ENCODE measurements around the gene JMJD8.

JMJD8 gene

DNA sequence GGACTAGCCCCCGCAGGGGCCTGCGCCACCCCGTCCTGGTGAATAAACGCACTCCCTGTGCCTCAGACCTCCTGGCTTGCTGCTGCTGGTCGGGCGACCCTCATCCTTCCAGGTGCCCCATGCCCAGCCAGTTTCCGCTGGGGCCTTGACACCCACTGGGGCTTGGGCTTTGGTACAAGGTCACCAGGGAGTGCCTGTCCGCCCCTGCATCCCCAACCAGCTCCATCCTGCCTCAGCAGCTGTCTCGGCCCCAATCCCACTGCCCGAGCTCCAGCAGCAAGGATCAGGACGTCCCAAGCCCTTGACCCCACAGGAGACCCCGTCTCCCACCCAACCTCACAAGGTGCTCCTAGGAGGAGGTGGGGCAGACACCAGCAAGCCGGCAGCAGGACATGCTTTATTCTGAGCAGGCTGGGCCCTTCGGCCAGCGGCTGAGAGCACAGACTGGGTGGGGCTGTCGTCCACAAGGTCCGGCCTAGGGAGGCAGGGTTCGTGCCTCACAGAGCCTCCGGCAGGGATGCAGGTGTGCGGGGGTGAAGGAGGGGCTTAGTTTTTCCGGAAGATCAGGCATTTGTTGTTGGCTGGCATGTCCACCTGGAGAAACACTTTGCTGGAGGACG is 50.0 kb downstream of the JMJD8 start:
- Histone ChIP-seq H3K9me3 (ENCODE audit: control insufficient read depth, insufficient read depth, low read length) (no peaks in the 10 kb centered on the region), H3K36me3 (ENCODE audit: control insufficient read depth, insufficient read depth, low read length) (peaks cover 12% of the 10 kb centered on the region), H3K4me3 (ENCODE audit: low read depth, low read length) (no peak overlapping the region), H3K4me1 (ENCODE audit: control insufficient read depth, insufficient read depth, low read length) (peaks cover 9% of the 10 kb centered on the region), H3K27me3 (ENCODE audit: control insufficient read depth, insufficient read depth, low read length) (no peaks in the 10 kb centered on the region), H3K9ac (ENCODE audit: low read depth, low read length) (no peak overlapping the region)

DNA sequence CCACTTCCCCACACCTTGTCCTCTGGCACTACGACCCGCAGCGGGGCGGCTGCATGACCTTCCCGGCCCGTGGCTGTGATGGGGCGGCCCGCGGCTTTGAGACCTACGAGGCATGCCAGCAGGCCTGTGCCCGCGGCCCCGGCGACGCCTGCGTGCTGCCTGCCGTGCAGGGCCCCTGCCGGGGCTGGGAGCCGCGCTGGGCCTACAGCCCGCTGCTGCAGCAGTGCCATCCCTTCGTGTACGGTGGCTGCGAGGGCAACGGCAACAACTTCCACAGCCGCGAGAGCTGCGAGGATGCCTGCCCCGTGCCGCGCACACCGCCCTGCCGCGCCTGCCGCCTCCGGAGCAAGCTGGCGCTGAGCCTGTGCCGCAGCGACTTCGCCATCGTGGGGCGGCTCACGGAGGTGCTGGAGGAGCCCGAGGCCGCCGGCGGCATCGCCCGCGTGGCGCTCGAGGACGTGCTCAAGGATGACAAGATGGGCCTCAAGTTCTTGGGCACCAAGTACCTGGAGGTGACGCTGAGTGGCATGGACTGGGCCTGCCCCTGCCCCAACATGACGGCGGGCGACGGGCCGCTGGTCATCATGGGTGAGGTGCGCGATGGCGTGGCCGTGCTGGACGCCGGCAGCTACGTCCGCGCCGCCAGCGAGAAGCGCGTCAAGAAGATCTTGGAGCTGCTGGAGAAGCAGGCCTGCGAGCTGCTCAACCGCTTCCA is 50.6 kb downstream of the JMJD8 start:
- Histone ChIP-seq H3K4me1 (ENCODE audit: control insufficient read depth, insufficient read depth, low read length) (peaks cover 7% of the 10 kb centered on the region), H3K4me3 (ENCODE audit: low read depth, low read length) (no peak overlapping the region), H3K36me3 (ENCODE audit: control insufficient read depth, insufficient read depth, low read length) (peaks cover 12% of the 10 kb centered on the region), H3K9ac (ENCODE audit: low read depth, low read length) (no peak overlapping the region), H3K9me3 (ENCODE audit: control insufficient read depth, insufficient read depth, low read length) (no peaks in the 10 kb centered on the region), H3K27me3 (ENCODE audit: control insufficient read depth, insufficient read depth, low read length) (no peaks in the 10 kb centered on the region)

DNA sequence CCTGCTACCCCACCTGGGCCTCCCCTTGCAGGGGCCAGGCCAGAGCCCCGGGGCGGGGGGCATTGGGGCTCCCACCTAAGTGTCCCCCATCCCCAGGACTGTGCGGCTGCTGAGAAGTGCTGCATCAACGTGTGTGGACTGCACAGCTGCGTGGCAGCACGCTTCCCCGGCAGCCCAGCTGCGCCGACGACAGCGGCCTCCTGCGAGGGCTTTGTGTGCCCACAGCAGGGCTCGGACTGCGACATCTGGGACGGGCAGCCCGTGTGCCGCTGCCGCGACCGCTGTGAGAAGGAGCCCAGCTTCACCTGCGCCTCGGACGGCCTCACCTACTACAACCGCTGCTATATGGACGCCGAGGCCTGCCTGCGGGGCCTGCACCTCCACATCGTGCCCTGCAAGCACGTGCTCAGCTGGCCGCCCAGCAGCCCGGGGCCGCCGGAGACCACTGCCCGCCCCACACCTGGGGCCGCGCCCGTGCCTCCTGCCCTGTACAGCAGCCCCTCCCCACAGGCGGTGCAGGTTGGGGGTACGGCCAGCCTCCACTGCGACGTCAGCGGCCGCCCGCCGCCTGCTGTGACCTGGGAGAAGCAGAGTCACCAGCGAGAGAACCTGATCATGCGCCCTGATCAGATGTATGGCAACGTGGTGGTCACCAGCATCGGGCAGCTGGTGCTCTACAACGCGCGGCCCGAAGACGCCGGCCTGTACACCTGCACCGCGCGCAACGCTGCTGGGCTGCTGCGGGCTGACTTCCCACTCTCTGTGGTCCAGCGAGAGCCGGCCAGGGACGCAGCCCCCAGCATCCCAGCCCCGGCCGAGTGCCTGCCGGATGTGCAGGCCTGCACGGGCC is 51.4 kb downstream of the JMJD8 start:
- no peak overlapping the region for H3K9ac ChIP-seq (ENCODE audit: low read depth, low read length)
- no peaks in the 10 kb centered on the region for H3K9me3 ChIP-seq (ENCODE audit: control insufficient read depth, insufficient read depth, low read length)
- peaks cover 15% of the 10 kb centered on the region for H3K36me3 ChIP-seq (ENCODE audit: control insufficient read depth, insufficient read depth, low read length)
- no peaks in the 10 kb centered on the region for H3K27me3 ChIP-seq (ENCODE audit: control insufficient read depth, insufficient read depth, low read length)
- H3K4me1 ChIP-seq (ENCODE audit: control insufficient read depth, insufficient read depth, low read length), result peaks cover 7% of the 10 kb centered on the region
- H3K4me3 ChIP-seq (ENCODE audit: low read depth, low read length), result no peak overlapping the region

DNA sequence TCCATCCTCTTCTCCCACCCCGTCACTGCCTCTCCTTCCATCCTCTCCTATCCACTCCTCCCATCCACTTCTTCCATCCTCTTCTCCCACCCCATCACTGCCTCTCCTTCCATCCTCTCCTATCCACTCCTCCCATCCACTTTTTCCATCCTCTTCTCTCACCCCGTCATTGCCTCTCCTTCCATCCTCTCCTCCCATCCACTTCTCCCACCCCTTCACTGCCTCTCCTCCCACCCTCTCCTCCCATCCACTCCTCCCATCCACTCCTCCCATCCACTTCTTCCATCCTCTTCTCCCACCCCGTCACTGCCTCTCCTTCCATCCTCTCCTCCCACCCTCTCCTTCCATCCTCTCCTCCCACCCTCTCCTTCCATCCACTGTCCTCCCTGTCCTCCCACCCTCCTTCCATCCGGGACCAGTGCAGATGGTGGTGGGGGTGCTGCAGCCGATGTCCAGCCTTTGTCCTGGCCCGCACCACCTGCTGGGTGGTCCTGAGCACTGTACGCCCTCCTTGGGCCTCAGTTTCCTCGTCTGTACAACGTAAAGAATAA is 52.3 kb downstream of the JMJD8 start:
- Histone ChIP-seq H3K4me1 (ENCODE audit: control insufficient read depth, insufficient read depth, low read length) (peaks cover 4% of the 10 kb centered on the region), H3K9ac (ENCODE audit: low read depth, low read length) (no peak overlapping the region), H3K4me3 (ENCODE audit: low read depth, low read length) (no peak overlapping the region), H3K27me3 (ENCODE audit: control insufficient read depth, insufficient read depth, low read length) (no peaks in the 10 kb centered on the region), H3K9me3 (ENCODE audit: control insufficient read depth, insufficient read depth, low read length) (no peaks in the 10 kb centered on the region), H3K36me3 (ENCODE audit: control insufficient read depth, insufficient read depth, low read length) (peaks cover 15% of the 10 kb centered on the region)
